A549 (cell line): Measurements from ENCODE around the gene GRPR. TPM values are rescaled to one million over a fixed set of nuclear protein-coding genes. Genes with fewer than 3 reads are reported as not detected.
"Not testable (repeated sequence)": the region's sequence is repeated elsewhere in the genome, so short reads cannot be mapped to it uniquely, and the experiment has no call there.

Source experiments
- ATAC-seq, 2 experiments: fragments of 200-7000 bp in 1 of 2; fragments of >200 bp in 1 of 2; cut with Nextera tagmentation in 1 of 2; cut with Tn5 transposase in 1 of 2; 3 replicates each; pipeline versions ENCODE4 v1.8.0 to v1.9.1; 2018 to 2020; ENCODE audit warnings: mild to moderate bottlenecking in 1 of 2, moderate library complexity in 1 of 2
- CTCF ChIA-PET: fragments of 300-600 bp; sonication (Branson Sonifier 250); formaldehyde crosslinking; extraction: SDS; loops from one replicate; lab custom pipeline; 2021; ENCODE audit warnings: antibody characterized with exemption, inconsistent platforms; lab: Yijun Ruan, JAX
- POLR2A ChIA-PET: fragments of 350-600 bp; formaldehyde crosslinking; extraction: SDS; loops from one replicate; lab custom pipeline; 2021; ENCODE audit warnings: antibody characterized with exemption, inconsistent platforms; lab: Yijun Ruan, JAX
- DNase-seq, 2 experiments: peaks; one replicate each; pipeline versions ENCODE4 v3.0.0 to v3.0.0-alpha.2; 2011 to 2016; ENCODE audit warnings: low read depth in 1 of 2, low spot score in 1 of 2
- FAIRE-seq: peaks from 2 replicates; lab custom pipeline; 2011; peaks lifted over from hg19 to GRCh38; lab: Jason Lieb, UNC
- H3K27ac ChIP-seq, 2 experiments: fragments of >200 bp; sonication (Bioruptor Twin); formaldehyde crosslinking; 3 replicates each; pipeline ENCODE4 v1.5.1; 2016 to 2017
- H3K4me1 ChIP-seq: fragments of >200 bp; sonication (Bioruptor Twin); formaldehyde crosslinking; 3 replicates; pipeline ENCODE4 v1.6.1; 2016
- H3K4me2 ChIP-seq: fragments of >200 bp; sonication (Bioruptor Twin); formaldehyde crosslinking; 3 replicates; pipeline ENCODE4 v1.6.1; 2016
- H3K4me3 ChIP-seq: fragments of >200 bp; sonication (Bioruptor Twin); formaldehyde crosslinking; 3 replicates; pipeline ENCODE4 v1.5.1; 2016
- H3K9me3 ChIP-seq: fragments of >200 bp; sonication (Bioruptor Twin); formaldehyde crosslinking; 3 replicates; pipeline ENCODE4 v1.6.1; 2016
- CBX2 ChIP-seq: fragments of 200-600 bp; sonication (generic); IDR thresholded peaks from 2 replicates; pipeline ENCODE4 v1.6.1; 2016; ENCODE audit warnings: low read depth, mild to moderate bottlenecking, borderline replicate concordance
- CBX8 ChIP-seq: fragments of 200-600 bp; sonication (generic); IDR thresholded peaks from 2 replicates; pipeline ENCODE4 v1.6.1; 2016
- E2F6 ChIP-seq: IDR thresholded peaks from 2 replicates; pipeline ENCODE4 v1.6.1; 2012; ENCODE audit warnings: low read depth, borderline replicate concordance
- EHF ChIP-seq: fragments of 250-450 bp; sonication (Bioruptor Pico); IDR thresholded peaks from 2 replicates; pipeline ENCODE4 v1.5.0; 2020; ENCODE audit warnings: mild to moderate bottlenecking
- EHMT2 ChIP-seq: fragments of 200-600 bp; sonication (generic); IDR thresholded peaks from 2 replicates; pipeline ENCODE4 v1.6.1; 2016; ENCODE audit warnings: antibody characterized with exemption, low read depth, mild to moderate bottlenecking, moderate library complexity
- FOSL2 ChIP-seq, 2 experiments: fragments of 450-650 bp in 1 of 2; fragments of >200 bp in 1 of 2; sonication (Bioruptor Twin) in 1 of 2; formaldehyde crosslinking; IDR thresholded peaks; 2 replicates each; pipeline versions ENCODE4 v1.5.0 to v1.6.1; 2016 to 2020; ENCODE audit warnings: mild to moderate bottlenecking in 1 of 2, moderate library complexity in 1 of 2
- GATA3 ChIP-seq: IDR thresholded peaks from 2 replicates; pipeline ENCODE4 v1.6.1; 2012; ENCODE audit warnings: borderline replicate concordance
- HES2 ChIP-seq: fragments of >200 bp; sonication (Bioruptor Twin); formaldehyde crosslinking; IDR thresholded peaks from 2 replicates; pipeline ENCODE4 v1.6.1; 2016
- HMGXB4 ChIP-seq: fragments of 250-450 bp; sonication (Bioruptor Pico); IDR thresholded peaks from 2 replicates; pipeline ENCODE4 v1.5.0; 2021; ENCODE audit warnings: mild to moderate bottlenecking, moderate library complexity, borderline replicate concordance
- HOXB13 ChIP-seq: fragments of 250-450 bp; sonication (Bioruptor Pico); IDR thresholded peaks from 2 replicates; pipeline ENCODE4 v1.5.0; 2020; ENCODE audit warnings: low read depth, mild to moderate bottlenecking, moderate library complexity
- HOXB5 ChIP-seq: fragments of 250-450 bp; sonication (Bioruptor Pico); IDR thresholded peaks from 2 replicates; pipeline ENCODE4 v1.5.0; 2020; ENCODE audit warnings: mild to moderate bottlenecking, moderate library complexity
- JUNB ChIP-seq: fragments of >200 bp; sonication (Bioruptor Twin); formaldehyde crosslinking; IDR thresholded peaks from 2 replicates; pipeline ENCODE4 v1.6.1; 2016
- KDM5A ChIP-seq: fragments of 200-600 bp; sonication (generic); IDR thresholded peaks from 2 replicates; pipeline ENCODE4 v1.6.1; 2016; ENCODE audit warnings: antibody characterized with exemption, mild to moderate bottlenecking
- MAX ChIP-seq: IDR thresholded peaks from 2 replicates; pipeline ENCODE4 v1.6.1; 2012
- MYC ChIP-seq: IDR thresholded peaks from 2 replicates; pipeline ENCODE4 v1.6.1; 2012; ENCODE audit warnings: mild to moderate bottlenecking, inconsistent platforms, low read length, improper control_type of control experiment, borderline replicate concordance
- NFE2L2 ChIP-seq: fragments of 150-350 bp; conservative IDR thresholded peaks from 2 replicates; pipeline ENCODE4 v1.6.1; 2014; ENCODE audit warnings: low read length
- NR3C1 ChIP-seq: fragments of >200 bp; sonication (Bioruptor Twin); formaldehyde crosslinking; IDR thresholded peaks from 3 replicates; pipeline ENCODE4 v1.6.1; 2017
- REST ChIP-seq: fragments of 200-600 bp; sonication (generic); IDR thresholded peaks from 2 replicates; pipeline ENCODE4 v1.6.1; 2016; ENCODE audit warnings: antibody characterized with exemption, mild to moderate bottlenecking, moderate library complexity
- RFX5 ChIP-seq: fragments of 450-650 bp; IDR thresholded peaks from 2 replicates; pipeline ENCODE4 v1.7.1; 2014; ENCODE audit warnings: antibody characterized with exemption, mild to moderate bottlenecking, moderate library complexity
- SMC3 ChIP-seq: fragments of >200 bp; sonication (Bioruptor Twin); formaldehyde crosslinking; IDR thresholded peaks from 3 replicates; pipeline ENCODE4 v1.6.1; 2018; ENCODE audit warnings: inconsistent platforms
- TFCP2L1 ChIP-seq: fragments of 250-450 bp; sonication (Bioruptor Pico); IDR thresholded peaks from 2 replicates; pipeline ENCODE4 v1.5.0; 2021; ENCODE audit warnings: mild to moderate bottlenecking
- TP53 ChIP-seq: fragments of 250-450 bp; sonication (Bioruptor Pico); IDR thresholded peaks from 2 replicates; pipeline ENCODE4 v1.5.0; 2021; ENCODE audit warnings: mild to moderate bottlenecking, moderate library complexity
- USF2 ChIP-seq: fragments of 450-650 bp; IDR thresholded peaks from 2 replicates; pipeline ENCODE4 v1.6.1; 2014; ENCODE audit warnings: antibody characterized with exemption
- ZFP36 ChIP-seq: fragments of 450-650 bp; IDR thresholded peaks from 2 replicates; pipeline ENCODE4 v1.6.1; 2014; ENCODE audit warnings: borderline replicate concordance; ENCODE audit not compliant: partially characterized antibody
- ZSCAN20 ChIP-seq: fragments of 250-450 bp; sonication (Bioruptor Pico); IDR thresholded peaks from 2 replicates; pipeline ENCODE4 v1.8.0; 2022; ENCODE audit warnings: mild to moderate bottlenecking, moderate library complexity
- WGBS: methylation state at CpG from one replicate; pipeline ENCODE4 v1.1.6; 2017; ENCODE audit errors: missing lambda C conversion rate; 5-methylcytosine and 5-hydroxymethylcytosine counted together
- polyA plus RNA-seq, 4 experiments: library from polyadenylated mRNA; depleted of rRNA in 3 of 4; stranded (reverse); fragments of >200 nt; fragmentation: RNase III in 1 of 4; extraction: RNeasy Plus Mini Kit Qiagen cat#74134 plus additional on column Dnase treatment in 1 of 4; gene quantifications; 2 replicates in 3 of 4; 3 replicates in 1 of 4; pipeline ENCODE4 v1.2.3, GENCODE V29; 2011 to 2017

GRPR gene
- polyA plus RNA-seq, 2 of the 4 experiments (the other 2 are of a cell fraction): 0.04 to 0.06 TPM

GRCh38 chrX:16160729-16161128 is 37.4 kb downstream of the GRPR start:
- DNase-seq (peak; percentile 38 to 53), ATAC-seq (peak; percentile 76 to 82), FAIRE-seq (peak; percentile 100)
- no peaks in the 10 kb centered on the region for H3K9me3 ChIP-seq
- TF ChIP-seq GATA3: peak; percentile 45; the same call in 1 of the 2 replicates
- TF ChIP-seq CBX2: no peak
- no peak for TF ChIP-seq TFCP2L1 (CRISPR knock-in tag)
- no peak for TF ChIP-seq CBX8
- TF ChIP-seq JUNB: peak; percentile 66; the same call in 1 of the 2 replicates
- no peak for TF ChIP-seq SMC3
- peak; percentile 25; the same call in 1 of the 2 replicates for TF ChIP-seq FOSL2 (IDR thresholded peaks at IDR 0.05)
- TF ChIP-seq FOSL2 (CRISPR knock-in tag; IDR thresholded peaks at IDR 0.05): peak; percentile 57
- TF ChIP-seq MAX: 0 out of 2 replicates have a peak, but pooled peaks have one; percentile 31
- no peak for TF ChIP-seq HES2
- TF ChIP-seq RFX5: no peak
- TF ChIP-seq USF2: no peak
- H3K4me1 ChIP-seq: peaks cover 9% of the 10 kb centered on the region
- WGBS: 2% methylated on average over 3 of the region's 3 CpGs
- no peak overlapping the region for H3K4me3 ChIP-seq
- ChIA-PET POLR2A (no interaction called here), CTCF (interaction anchor here (1.0 kb wide), 1 partner anchor 511 kb away, joined by 4 read pairs; no protein-coding TSS in a partner anchor)
- H3K27ac ChIP-seq: peak overlapping the region in 1 of 2 experiments; percentile 81; a peak in 3 of 6 replicates
- peak overlapping the region; percentile 52 for H3K4me2 ChIP-seq

GRCh38 chrX:16161173-16161572 is 37.8 kb downstream of the GRPR start:
- CTCF ChIA-PET, POLR2A ChIA-PET, FAIRE-seq, H3K9me3 ChIP-seq, H3K4me3 ChIP-seq, H3K4me1 ChIP-seq, DNase-seq: not testable (repeated sequence)
- peak overlapping the region; percentile 52 for H3K4me2 ChIP-seq
- peak overlapping the region; percentile 34 to 81; a peak in 3 of 6 replicates for H3K27ac ChIP-seq
- ATAC-seq: peak in 1 of 2 experiments; percentile 21; a peak in 2 of 6 replicates
- WGBS: no CpG with 5 or more reads among the region's 2 CpGs

GRCh38 chrX:16162391-16162790 is 39.0 kb downstream of the GRPR start:
- ChIA-PET CTCF (no interaction called here), POLR2A (no interaction called here)
- TF ChIP-seq NR3C1: no peak
- TF ChIP-seq TFCP2L1 (CRISPR knock-in tag): no peak
- TF ChIP-seq NFE2L2: no peak
- TF ChIP-seq MYC: no peak
- no peak for TF ChIP-seq TP53
- TF ChIP-seq HOXB13 (CRISPR knock-in tag): no peak
- TF ChIP-seq E2F6: no peak
- no peak for TF ChIP-seq HOXB5 (CRISPR knock-in tag)
- no peak for TF ChIP-seq KDM5A
- no peak for TF ChIP-seq HES2
- no peak for TF ChIP-seq ZSCAN20
- no peak for TF ChIP-seq EHMT2
- TF ChIP-seq REST: no peak
- no peak for TF ChIP-seq ZFP36
- no peak for TF ChIP-seq EHF (CRISPR knock-in tag)
- no peak for TF ChIP-seq HMGXB4 (CRISPR knock-in tag)
- H3K27ac ChIP-seq: no peak overlapping the region
- H3K4me3 ChIP-seq: no peak overlapping the region
- 76% methylated on average over 4 of the region's 5 CpGs for WGBS
- H3K4me2 ChIP-seq: no peak overlapping the region
- no peak for DNase-seq
- FAIRE-seq: no peak
- H3K4me1 ChIP-seq: peaks cover 9% of the 10 kb centered on the region
- H3K9me3 ChIP-seq: no peaks in the 10 kb centered on the region
- no peak for ATAC-seq
